Ecto neural progenitor cell (in vitro differentiated cells): ENCODE measurements around the gene ELOF1.

Experiments
- DNase-seq: peaks from one replicate; pipeline ENCODE4 v3.0.0-alpha.2; 2018; ENCODE audit warnings: low spot score

ELOF1 gene

DNA sequence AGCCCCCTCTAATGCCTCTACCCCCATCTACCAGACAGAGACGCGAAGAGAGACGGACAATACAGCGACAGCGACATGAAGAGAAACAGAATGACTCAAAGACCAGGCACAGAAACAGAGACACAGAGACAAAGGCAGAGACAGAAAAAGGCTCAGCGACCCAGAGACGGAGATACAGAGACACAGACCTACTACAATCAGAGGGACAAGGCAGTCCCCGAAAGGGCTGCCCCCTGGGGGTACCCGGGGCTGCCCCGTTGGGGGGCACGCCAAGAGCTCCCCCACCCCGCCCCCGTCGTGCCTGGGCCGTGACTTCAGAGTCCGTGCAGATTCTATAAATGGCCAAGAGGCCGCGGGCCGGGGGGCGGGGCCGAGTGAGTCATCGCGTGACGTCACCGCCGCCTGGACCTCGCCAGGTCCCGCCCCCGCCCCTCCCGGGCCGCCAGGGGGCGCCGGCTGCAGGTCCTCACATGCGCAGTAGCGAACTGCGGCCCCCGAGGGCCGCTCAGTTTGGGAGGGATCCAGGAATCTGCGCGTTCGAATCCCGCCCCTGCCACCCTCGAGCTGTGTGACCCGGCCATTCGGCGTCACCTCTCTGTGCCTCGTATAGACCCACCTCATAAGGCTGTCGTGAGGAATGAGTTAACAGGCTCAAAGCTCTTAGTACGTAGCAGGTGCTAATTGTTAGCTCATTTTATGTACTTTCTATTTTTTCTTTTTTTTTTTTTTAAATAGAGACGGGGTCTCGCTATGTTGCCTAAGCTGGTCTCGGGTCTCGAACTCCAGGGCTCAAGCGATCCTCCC is 23.0 kb downstream of the ELOF1 start:
- peak; percentile 95 for DNase-seq

- DNase-seq, result no peak
Measured at GRCh38 chr19:11534948-11535347, 24.1 kb downstream of the ELOF1 start.

GRCh38 chr19:11534538-11534937 is 24.5 kb downstream of the ELOF1 start:
- no peak for DNase-seq

- DNase-seq, result peak; percentile 84
Measured at GRCh38 chr19:11530432-11530831, 28.6 kb downstream of the ELOF1 start.

GRCh38 chr19:11528551-11529341 is 30.3 kb downstream of the ELOF1 start, which contains the start of gene ECSIT:
ECSIT (minus strand) TSS chr19:11529134; CDS start chr19:11519170, 9,964 bp downstream.
- peak; percentile 97 for DNase-seq

GRCh38 chr19:11519138-11519537 is 39.9 kb downstream of the ELOF1 start:
- DNase-seq, result no peak

DNA sequence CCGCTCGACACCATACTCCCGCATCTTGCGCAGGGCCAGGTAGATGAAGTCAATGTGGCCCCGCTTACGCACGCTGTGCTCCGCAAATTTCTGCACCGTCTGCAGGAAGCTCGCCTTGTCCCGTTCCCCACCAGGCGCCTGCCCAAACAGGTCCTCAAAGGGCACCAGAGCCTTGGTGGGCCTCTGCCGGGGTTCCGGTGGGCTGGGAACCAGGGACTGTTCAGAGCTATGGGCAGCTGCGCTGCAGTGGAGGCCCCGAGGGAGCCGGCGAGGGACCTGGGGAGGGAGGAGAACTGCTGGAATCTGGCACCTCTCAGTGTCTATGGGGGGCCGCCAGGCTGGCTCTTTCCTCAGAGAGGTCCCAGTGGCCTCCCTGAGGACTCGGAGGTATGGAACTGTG is 45.1 kb downstream of the ELOF1 start:
- no peak for DNase-seq

DNA sequence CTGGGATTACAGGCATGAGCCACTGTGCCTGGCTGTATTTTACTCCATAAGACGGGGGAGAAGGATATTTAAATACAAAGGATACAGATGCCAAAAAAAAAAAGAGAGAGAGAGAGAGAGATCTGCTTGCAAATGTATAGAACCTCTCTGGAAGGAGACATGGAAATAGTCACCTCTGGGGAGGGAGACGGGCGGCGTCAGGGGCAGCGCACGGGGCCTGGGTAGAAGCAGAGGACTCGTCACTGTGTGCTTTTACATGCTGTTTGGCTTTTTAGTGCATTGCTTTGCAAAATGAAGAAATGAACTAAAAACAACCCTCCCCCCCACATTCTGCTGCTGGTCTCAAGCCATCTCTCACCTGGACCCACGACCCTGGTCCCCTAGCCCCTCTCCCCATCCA is 48.6 kb downstream of the ELOF1 start:
- DNase-seq, result no peak

DNA sequence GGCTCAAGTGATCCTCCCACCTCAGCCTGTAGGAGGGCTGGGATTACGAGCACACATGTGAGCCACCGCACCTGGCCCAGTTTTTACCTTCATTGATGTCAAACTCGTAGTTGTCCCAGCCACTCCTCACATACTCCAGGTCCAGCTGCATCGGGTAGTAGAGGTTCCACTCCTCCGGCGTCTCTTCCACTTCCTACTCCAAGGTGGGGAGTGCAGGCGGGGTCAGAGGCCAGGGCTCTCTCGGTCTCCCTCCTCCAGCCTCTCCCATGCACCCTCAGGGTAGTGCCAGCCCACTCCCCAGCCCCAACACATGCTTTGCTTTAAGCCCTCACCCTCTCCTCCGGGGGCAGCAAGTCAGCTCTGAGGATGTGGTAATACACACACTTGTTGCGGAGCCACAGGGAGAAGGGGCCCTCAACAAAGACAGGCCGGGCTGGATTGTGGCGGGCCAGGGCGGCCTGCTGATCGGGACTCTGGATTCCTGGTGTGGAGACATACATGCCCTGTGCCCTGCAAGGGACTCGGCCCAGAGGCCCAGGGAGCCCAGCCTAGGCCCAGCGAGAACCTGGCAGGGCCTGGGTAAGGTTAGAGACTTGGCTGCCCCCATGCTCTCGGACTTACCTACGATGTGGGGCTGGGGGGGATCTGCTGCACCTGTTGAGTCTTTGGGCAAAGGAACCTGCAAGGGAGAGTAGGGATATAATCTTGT is 51.5 kb downstream of the ELOF1 start:
- DNase-seq, result no peak

GRCh38 chr19:11506967-11507366 is 52.1 kb downstream of the ELOF1 start:
- DNase-seq, result peak; percentile 47

DNA sequence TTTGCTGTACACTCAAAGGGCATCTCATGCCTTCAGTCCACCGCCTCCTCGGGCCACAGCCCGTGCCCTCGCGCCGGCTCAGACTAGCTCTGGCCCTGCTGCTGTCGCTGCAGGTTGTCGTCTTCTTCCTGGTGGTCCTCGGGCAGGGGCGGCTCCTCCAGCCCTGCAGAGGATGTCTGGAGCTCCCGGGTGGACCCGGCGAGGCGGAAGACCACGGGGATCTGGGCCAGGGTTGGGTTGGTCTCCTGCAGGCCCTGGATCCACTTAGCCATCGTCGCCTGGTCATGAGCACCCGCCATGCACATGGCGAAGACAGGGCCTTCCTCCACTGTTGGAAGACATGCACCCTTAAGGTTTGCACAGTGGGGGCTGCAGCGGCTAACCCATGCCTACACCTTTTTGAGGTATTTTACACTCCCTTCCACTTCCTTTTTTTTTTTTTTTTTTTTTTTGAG is 52.9 kb downstream of the ELOF1 start:
- no peak for DNase-seq

- peak; percentile 98 for DNase-seq
Measured at GRCh38 chr19:11505504-11506100, 53.4 kb downstream of the ELOF1 start, which contains the start of gene ZNF653. ZNF653 (minus strand) TSS chr19:11505839; CDS start chr19:11505786, 53 bp downstream.

- peak; percentile 97 for DNase-seq
Measured at GRCh38 chr19:11505032-11505503, 54.0 kb downstream of the ELOF1 start.

DNA sequence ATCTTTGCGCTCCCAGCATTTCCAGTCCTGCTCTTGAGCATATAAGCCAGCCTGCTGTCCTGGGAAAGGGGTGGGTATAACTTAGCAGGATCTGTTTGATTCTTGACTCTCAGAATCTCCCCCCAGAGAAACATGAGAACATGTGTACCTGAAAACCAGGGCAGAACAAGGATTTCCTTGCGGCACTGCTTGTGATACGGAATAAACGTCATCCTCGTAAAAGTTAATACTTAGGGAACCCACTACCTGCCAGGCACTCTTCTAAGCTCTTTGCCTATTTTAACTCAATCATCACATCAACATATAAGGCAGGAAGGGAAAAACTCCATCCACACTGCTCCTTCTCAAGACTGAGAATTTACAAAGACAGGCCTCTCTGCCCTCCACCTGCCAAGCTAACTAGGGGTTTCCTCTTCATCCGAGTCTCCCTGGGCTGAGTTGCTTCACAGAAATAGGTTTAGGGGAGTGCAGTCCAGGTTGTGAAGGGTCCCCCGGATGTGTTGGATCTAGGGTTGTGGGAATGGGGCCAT is 54.5 kb downstream of the ELOF1 start:
- DNase-seq, result no peak
